Right lobe of liver (tissue), 6 donors: ENCODE data around the gene MUC13. TPM values are rescaled to one million over a fixed set of nuclear protein-coding genes. Genes with fewer than 3 reads are reported as not detected.
"Not testable (repeated sequence)": the region's sequence is repeated elsewhere in the genome, so short reads cannot be mapped to it uniquely, and the experiment has no call there.

Source experiments
- ATAC-seq, 4 donors: fragments of 200-7000 bp; cut with Tn5 transposase; one replicate each; pipeline ENCODE4 v1.9.1; 2020; ENCODE audit warnings: mild to moderate bottlenecking in 4 of 4, moderate library complexity in 4 of 4
- DNase-seq, 3 donors: peaks; one replicate each; pipeline ENCODE4 v3.0.0-alpha.2; 2020
- H3K27ac ChIP-seq, 3 donors: fragments of 200-600 bp; one replicate each; pipeline ENCODE4 v1.8.0; 2022
- H3K27me3 ChIP-seq, 2 donors: fragments of 200-600 bp; one replicate each; pipeline ENCODE4 v1.8.0; 2022
- H3K36me3 ChIP-seq, 4 donors: fragments of 200-600 bp; sonication (generic) in 1 of 4; one replicate each; pipeline versions ENCODE4 v1.5.1 to v1.8.0; 2017 to 2022; ENCODE audit warnings: control low read depth in 1 of 4
- H3K4me1 ChIP-seq, 4 donors: fragments of 200-600 bp; sonication (generic) in 1 of 4; one replicate each; pipeline versions ENCODE4 v1.5.1 to v1.8.0; 2017 to 2022; ENCODE audit warnings: control low read depth in 1 of 4
- H3K4me3 ChIP-seq, 3 donors: fragments of 200-600 bp; one replicate each; pipeline ENCODE4 v1.8.0; 2022
- H3K9me3 ChIP-seq, 4 donors: fragments of 200-600 bp; sonication (generic) in 1 of 4; one replicate each; pipeline versions ENCODE4 v1.5.1 to v1.8.0; 2017 to 2022; ENCODE audit warnings: control low read depth in 1 of 4
- POLR2A ChIP-seq: fragments of 450-650 bp; IDR thresholded peaks from one replicate; pipeline ENCODE4 v1.6.1; 2017; ENCODE audit warnings: antibody characterized with exemption, mild to moderate bottlenecking
- WGBS: methylation state at CpG from one replicate; pipeline ENCODE4 v1.1.6; 2018; ENCODE audit warnings: low coverage, low lambda C conversion rate; ENCODE audit not compliant: insufficient coverage; ENCODE audit errors: missing lambda C conversion rate; 5-methylcytosine and 5-hydroxymethylcytosine counted together
- intact Hi-C, 2 donors: fragments of 100-400 bp; cut with DNase I; formaldehyde crosslinking; loops; one replicate each; pipeline versions ENCODE4 v1.11.2 to v1.14.1; 2022
- total RNA-seq, 6 experiments: library from RNA; depleted of rRNA in 2 of 6; stranded (reverse); fragments of >200 nt in 2 of 6; fragmentation: NEBNext Ultra II Directional in 3 of 6; extraction: Animal tissue kit (Norgen Biotek cat#: 25700) in 3 of 6; gene quantifications; one replicate each; pipeline versions ENCODE4 v1.1.0 to v1.2.4, GENCODE V29; 2016 to 2023
- TF ChIP-seq, protein P1 (sequence below), 4 donors: fragments of 200-600 bp in 3 of 4; fragments of 450-650 bp in 1 of 4; IDR thresholded peaks; one replicate each; pipeline versions ENCODE4 v1.5.1 to v1.8.0; 2016 to 2022; ENCODE audit warnings: antibody characterized with exemption in 4 of 4, mild to moderate bottlenecking in 2 of 4
- donor health status: DM: no; HTN: yes; CAD: no.
- donor health status: DM: no; HTN: no; CAD: no.
- donor health status: DM: no; HTN: no; CAD: no.
- donor health status: DM: no; HTN: yes; CAD: no.
- donor health status: DM: no; HTN: yes; CAD: no.

The MUC13 gene
- total RNA-seq, 6 experiments from 2014 or later: 1.9 to 4.5 (median 2.1) TPM; not detected in 3

DNA sequence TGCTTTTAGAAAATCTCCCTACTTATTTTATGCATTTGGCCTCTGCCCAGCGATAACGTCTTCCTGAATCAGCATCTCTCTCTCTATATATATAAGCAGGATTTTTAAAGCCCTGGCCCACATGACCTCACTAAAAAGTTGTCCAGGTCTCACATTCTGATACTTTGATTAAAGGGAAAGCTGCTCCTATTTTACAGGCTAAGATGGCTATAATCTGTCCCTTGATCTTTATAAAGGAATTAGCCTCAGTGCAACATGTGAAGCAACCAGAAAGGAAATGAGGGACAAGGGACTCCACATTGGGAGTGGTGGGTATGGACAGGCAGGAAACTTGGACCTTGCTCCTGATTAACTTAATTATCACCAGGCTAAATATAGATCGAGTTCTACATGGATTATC lies 25.6 kb upstream of the MUC13 start:
- no peaks in the 10 kb centered on the region for H3K4me1 ChIP-seq
- 45% methylated on average over 3 of the region's 3 CpGs for WGBS
- H3K9me3 ChIP-seq: no peaks in the 10 kb centered on the region
- ATAC-seq (no peak), DNase-seq (no peak)
- no peak overlapping the region for H3K27ac ChIP-seq
- H3K27me3 ChIP-seq: no peaks in the 10 kb centered on the region
- no peaks in the 10 kb centered on the region for H3K36me3 ChIP-seq
- TF ChIP-seq, protein P1, sequence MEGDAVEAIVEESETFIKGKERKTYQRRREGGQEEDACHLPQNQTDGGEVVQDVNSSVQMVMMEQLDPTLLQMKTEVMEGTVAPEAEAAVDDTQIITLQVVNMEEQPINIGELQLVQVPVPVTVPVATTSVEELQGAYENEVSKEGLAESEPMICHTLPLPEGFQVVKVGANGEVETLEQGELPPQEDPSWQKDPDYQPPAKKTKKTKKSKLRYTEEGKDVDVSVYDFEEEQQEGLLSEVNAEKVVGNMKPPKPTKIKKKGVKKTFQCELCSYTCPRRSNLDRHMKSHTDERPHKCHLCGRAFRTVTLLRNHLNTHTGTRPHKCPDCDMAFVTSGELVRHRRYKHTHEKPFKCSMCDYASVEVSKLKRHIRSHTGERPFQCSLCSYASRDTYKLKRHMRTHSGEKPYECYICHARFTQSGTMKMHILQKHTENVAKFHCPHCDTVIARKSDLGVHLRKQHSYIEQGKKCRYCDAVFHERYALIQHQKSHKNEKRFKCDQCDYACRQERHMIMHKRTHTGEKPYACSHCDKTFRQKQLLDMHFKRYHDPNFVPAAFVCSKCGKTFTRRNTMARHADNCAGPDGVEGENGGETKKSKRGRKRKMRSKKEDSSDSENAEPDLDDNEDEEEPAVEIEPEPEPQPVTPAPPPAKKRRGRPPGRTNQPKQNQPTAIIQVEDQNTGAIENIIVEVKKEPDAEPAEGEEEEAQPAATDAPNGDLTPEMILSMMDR (IDR thresholded peaks at IDR 0.05): no peak
- no peak for TF ChIP-seq POLR2A
- H3K4me3 ChIP-seq: no peak overlapping the region
- intact Hi-C loops: no loop called here

DNA sequence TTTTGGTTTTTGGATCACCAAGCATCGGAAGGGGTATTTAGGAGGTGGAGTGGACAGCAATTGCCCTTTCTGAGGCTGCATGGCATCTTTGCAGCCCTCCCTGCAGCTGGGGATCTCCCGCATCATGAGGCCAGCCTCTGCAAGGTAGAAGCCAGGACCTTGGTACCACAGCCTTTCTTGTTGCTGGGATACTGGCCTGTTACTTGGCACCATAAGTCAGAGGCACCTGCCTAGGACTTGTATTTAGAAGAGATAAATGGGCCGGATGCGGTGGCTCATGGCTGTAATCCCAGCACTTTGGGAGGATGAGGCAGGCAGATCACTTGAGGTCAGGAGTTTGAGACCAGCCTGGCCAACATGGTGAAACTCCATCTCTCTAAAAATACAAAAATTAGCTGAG lies 23.4 kb upstream of the MUC13 start:
- H3K36me3 ChIP-seq, H3K4me3 ChIP-seq, ATAC-seq, intact Hi-C loops, H3K27me3 ChIP-seq, DNase-seq, H3K9me3 ChIP-seq, H3K4me1 ChIP-seq, H3K27ac ChIP-seq: not testable (repeated sequence)
- WGBS: no CpG with 5 or more reads among the region's 4 CpGs

DNA sequence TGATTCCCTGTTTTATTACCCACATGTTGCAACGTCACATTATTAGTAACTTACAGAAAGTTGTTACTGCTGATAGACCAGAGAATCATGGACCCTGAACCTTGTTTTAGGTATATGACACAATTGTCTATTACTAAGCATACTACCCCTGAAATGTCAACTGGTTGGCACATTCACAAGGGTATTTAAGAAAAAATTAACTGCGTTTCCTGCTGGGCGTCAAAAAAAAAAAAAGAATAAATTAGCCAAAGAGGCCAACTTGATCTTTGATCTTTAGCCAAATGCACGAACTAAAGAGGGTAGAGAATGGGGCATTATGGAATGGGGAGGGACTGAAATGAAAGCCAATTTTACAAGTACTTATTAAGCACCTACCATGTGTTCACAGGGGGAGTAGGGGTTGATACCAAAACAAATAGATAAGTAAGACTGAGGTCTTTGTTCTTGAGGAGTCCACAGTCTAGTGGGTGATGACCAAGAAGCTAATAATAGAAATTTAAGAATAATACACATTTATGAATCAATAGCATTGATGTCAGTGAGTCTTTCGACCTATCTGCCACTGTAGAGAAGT lies 17.8 kb upstream of the MUC13 start:
- no peaks in the 10 kb centered on the region for H3K27me3 ChIP-seq
- intact Hi-C loops: no loop called here
- H3K27ac ChIP-seq: no peak overlapping the region
- no peaks in the 10 kb centered on the region for H3K9me3 ChIP-seq
- no peaks in the 10 kb centered on the region for H3K4me1 ChIP-seq
- no peak for TF ChIP-seq POLR2A
- TF ChIP-seq, protein P1 (IDR thresholded peaks at IDR 0.05): no peak
- DNase-seq (no peak), ATAC-seq (no peak)
- no peaks in the 10 kb centered on the region for H3K36me3 ChIP-seq
- 60% methylated on average over 5 of the region's 5 CpGs for WGBS
- H3K4me3 ChIP-seq: no peak overlapping the region

DNA sequence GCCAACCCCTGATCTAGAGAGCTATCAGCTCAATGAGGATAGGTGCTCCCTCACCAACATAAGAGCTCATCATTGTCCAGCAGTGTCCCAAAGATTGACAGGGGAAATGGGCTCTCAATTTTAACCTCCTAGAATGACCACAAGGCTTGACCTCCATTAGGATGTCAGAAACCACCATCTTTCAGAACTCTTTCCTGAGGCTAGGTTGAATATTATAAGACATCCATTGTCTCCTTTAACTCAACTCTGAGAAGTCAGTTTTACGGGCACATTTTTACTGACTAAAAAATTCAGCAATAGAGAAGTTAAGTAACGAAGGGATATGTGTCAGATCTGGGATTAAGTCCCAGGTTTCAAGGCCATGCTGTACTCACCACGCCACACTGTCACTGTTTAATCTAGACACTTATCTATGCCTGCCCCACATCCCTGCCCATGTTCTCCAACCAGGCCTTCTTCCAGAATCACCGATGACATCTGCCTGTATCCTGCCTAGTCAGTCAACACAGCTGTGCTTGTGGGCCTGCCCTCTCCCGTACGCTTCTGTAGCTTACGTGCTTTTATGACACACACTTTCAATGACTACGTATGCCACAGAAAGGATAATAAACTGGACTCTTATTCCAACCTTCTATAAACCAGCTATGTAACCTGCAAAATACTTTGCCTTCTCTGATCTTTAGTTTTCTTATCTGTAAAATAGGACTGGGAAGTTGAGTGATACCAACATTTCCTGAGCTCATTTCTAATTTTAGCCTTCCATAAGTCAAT lies 17.1 kb upstream of the MUC13 start:
- DNase-seq: no peak
- no peaks in the 10 kb centered on the region for H3K9me3 ChIP-seq
- intact Hi-C loops: no loop called here
- H3K27me3 ChIP-seq: no peaks in the 10 kb centered on the region
- TF ChIP-seq, protein P1 (IDR thresholded peaks at IDR 0.05): no peak
- TF ChIP-seq POLR2A: no peak
- no peaks in the 10 kb centered on the region for H3K36me3 ChIP-seq
- 82% methylated on average over 8 of the region's 8 CpGs for whole genome bisulfite sequencing
- no peak for ATAC-seq
- no peaks in the 10 kb centered on the region for H3K4me1 ChIP-seq
- H3K27ac ChIP-seq: no peak overlapping the region
- no peak overlapping the region for H3K4me3 ChIP-seq

DNA sequence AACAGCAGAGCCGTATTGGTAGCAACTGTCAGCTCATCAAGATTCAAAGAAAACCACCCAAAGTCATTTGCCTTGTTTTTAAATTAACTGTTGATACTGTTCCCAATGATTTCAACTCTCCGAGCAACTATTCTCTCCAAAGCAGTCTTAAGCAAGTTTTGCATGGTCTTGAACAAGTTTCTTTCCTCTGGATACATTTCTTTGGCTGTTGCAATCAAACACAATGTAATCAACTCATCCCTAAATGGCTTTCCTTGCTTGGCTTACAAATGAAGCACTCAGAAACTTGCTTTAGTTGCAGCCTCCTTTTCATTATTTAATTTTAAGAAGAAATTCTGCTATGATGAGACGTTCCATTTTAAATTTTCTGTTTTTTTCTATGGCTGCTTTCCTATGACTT lies 15.5 kb upstream of the MUC13 start:
- intact Hi-C loops: no loop called here
- no peak for ATAC-seq
- no peaks in the 10 kb centered on the region for H3K27me3 ChIP-seq
- no peak for DNase-seq
- H3K9me3 ChIP-seq: no peaks in the 10 kb centered on the region
- TF ChIP-seq POLR2A: no peak
- TF ChIP-seq, protein P1 (IDR thresholded peaks at IDR 0.05): no peak
- no peaks in the 10 kb centered on the region for H3K4me1 ChIP-seq
- no peaks in the 10 kb centered on the region for H3K36me3 ChIP-seq
- no peak overlapping the region for H3K27ac ChIP-seq
- 77% methylated on average over 3 of the region's 3 CpGs for WGBS
- no peak overlapping the region for H3K4me3 ChIP-seq
